Measurements from ENCODE around the gene HBZ. TPM values are rescaled to one million over a fixed set of nuclear protein-coding genes. Genes with fewer than 3 reads are reported as not detected.

Gene HBZ
- total RNA-seq, 1 experiment from 2014 or later: not detected

GRCh38 chr16:106623-107324, 45.7 kb upstream of the HBZ start:
- TF ChIP-seq RAD21 (IDR thresholded peaks at IDR 0.05; ENCODE audit: low read depth): peak; percentile 62
- TF ChIP-seq FOSL1 (IDR thresholded peaks at IDR 0.05; ENCODE audit: low read depth): no peak
- TF ChIP-seq POLR2A (IDR thresholded peaks at IDR 0.05; ENCODE audit: borderline replicate concordance, extremely low read depth, insufficient read depth, insufficient read length): no peak
- TF ChIP-seq EGR1 (IDR thresholded peaks at IDR 0.05; ENCODE audit: low read depth): no peak
- TF ChIP-seq ELF1 (IDR thresholded peaks at IDR 0.05; ENCODE audit: borderline replicate concordance, low read depth): no peak
- no peak for TF ChIP-seq EZH2 (IDR thresholded peaks at IDR 0.05)
- no peak for TF ChIP-seq SP1 (IDR thresholded peaks at IDR 0.05; ENCODE audit: low read depth)
- TF ChIP-seq YY1 (IDR thresholded peaks at IDR 0.05; ENCODE audit: extremely low read depth, insufficient replicate concordance, low read depth, low read length): no peak
- peak; percentile 48 to 60 (median 48); a peak in 5 of 6 replicates for TF ChIP-seq CTCF (IDR thresholded peaks at IDR 0.05 in 2 of 3, conservative IDR thresholded peaks at IDR 0.05 in 1 of 3; ENCODE audit: borderline replicate concordance in 1 of 3, insufficient read depth in 1 of 3, low read depth in 2 of 3, low read length in 2 of 3)
- Histone ChIP-seq H4K20me1 (ENCODE audit: insufficient read depth) (no peaks in the 10 kb centered on the region), H3K9ac (ENCODE audit: low read length) (no peak overlapping the region), H3K9me3 (ENCODE audit: control insufficient read depth in 1 of 2, insufficient read depth in 1 of 2, low read depth in 1 of 2, low read length in 2 of 2) (no peaks in the 10 kb centered on the region), H3K9me2 (ENCODE audit: insufficient read depth) (no peaks in the 10 kb centered on the region), H3K36me3 (ENCODE audit: control insufficient read depth in 1 of 2, insufficient read depth in 2 of 2, low read length in 2 of 2) (no peaks in the 10 kb centered on the region; a peak in 2 of 4 replicates), H3K4me1 (ENCODE audit: control insufficient read depth in 1 of 2, insufficient read depth in 2 of 2, low read length in 2 of 2) (peaks cover 0 to 9% of the 10 kb centered on the region in 2 experiments; a peak in 3 of 4 replicates), H3K27ac (ENCODE audit: low read depth, low read length) (no peak overlapping the region), H3K4me2 (ENCODE audit: low read length) (no peak overlapping the region), H3K79me2 (ENCODE audit: insufficient read depth, low read length) (no peaks in the 10 kb centered on the region), H2AFZ (ENCODE audit: low read depth, low read length, poor library complexity, severe bottlenecking) (no peak overlapping the region), H3K27me3 (ENCODE audit: insufficient read depth, low read length) (no peaks in the 10 kb centered on the region), H3K4me3 (replicated peaks in 1 of 2; ENCODE audit: low read depth in 1 of 2, low read length in 2 of 2) (no peak overlapping the region)
- CTCF ChIA-PET: interaction anchor here (1.1 to 1.7 kb wide), 6 partner anchors 10 to 255 kb away, joined by 4 to 21 read pairs (median 8); partner anchors contain the start of gene AXIN1
- RAD21 ChIA-PET (ENCODE audit: low non-redundant PET in 1 of 2, low total read pairs in 2 of 2, uncharacterized antibody in 2 of 2, unreplicated experiment in 2 of 2): interaction anchor here (0.9 to 1.0 kb wide), 2 partner anchors 255 kb away, joined by 3 to 4 read pairs; no protein-coding TSS in a partner anchor
- POLR2A ChIA-PET: no interaction called here
- ATAC-seq (peak; percentile 82), DNase-seq (ENCODE audit: low read depth, low spot score) (peak; percentile 34)
- no TSS peak for BruUV-seq (replicated peaks)
- intact Hi-C loops (cut with micrococcal nuclease): loop anchor here (1.0 kb wide), 2 partner anchors 75 to 256 kb away; no protein-coding TSS in a partner anchor

All from HCT116 (cell line).